Stimulated activated CD4-positive, alpha-beta T cell treated with anti-CD3 and anti-CD28 coated beads, Interleukin-12 subunit alpha, Interleukin-12 subunit beta, amount 100 ng/mL, for 48 hours (primary cell): ENCODE measurements around the gene PINLYP.
A peak's percentile ranks its signal among the peaks of the same experiment; 100 is the strongest.
"Not testable (repeated sequence)": the region's sequence is repeated elsewhere in the genome, so short reads cannot be mapped to it uniquely, and the experiment has no call there.

Experiments used
- DNase-seq, 3 donors: peaks; one replicate each; pipeline ENCODE4 v3.0.0-alpha.2; 2020; ENCODE audit warnings: low read depth in 2 of 3, low spot score in 1 of 3

The PINLYP gene

DNA sequence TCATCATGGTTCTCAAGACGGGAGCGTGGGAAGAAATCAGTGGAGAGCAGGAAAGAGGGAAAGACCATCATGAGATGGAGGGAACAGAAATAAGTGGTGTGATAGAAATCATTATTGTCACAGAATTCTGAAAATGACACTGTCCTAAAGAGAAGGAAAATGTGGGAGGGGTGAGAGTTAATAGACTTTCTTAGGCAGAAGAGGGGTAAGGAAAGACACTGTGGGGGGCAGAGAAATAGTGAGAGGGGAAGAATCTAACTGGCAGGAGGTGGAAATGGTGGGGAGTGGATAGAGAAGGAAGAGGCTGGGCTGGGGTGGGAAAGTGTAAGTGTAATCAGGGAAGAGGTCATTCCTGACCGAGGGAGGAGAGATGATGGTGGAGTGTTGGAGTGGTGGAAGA lies 3.2 kb downstream of the PINLYP start:
- no peak for DNase-seq

DNA sequence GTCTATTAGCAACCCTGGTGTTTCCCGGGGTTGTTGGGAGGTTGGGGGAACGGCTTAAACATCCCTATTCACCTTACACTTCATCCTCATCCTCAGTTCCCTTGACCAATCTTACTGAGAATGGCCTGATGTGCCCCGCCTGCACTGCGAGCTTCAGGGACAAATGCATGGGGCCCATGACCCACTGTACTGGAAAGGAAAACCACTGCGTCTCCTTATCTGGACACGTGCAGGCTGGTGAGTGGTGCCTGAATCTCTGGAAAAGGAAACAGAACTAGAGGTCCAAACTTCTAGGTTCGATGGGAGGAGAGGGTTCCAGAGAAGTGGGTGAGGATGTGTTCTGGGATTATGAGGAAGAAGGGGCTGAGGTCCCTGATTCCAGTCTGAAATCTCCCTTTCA lies 5.9 kb downstream of the PINLYP start:
- no peak for DNase-seq

GRCh38 chr19:43582495-43582894 lies 6.9 kb downstream of the PINLYP start:
- no peak for DNase-seq

DNA sequence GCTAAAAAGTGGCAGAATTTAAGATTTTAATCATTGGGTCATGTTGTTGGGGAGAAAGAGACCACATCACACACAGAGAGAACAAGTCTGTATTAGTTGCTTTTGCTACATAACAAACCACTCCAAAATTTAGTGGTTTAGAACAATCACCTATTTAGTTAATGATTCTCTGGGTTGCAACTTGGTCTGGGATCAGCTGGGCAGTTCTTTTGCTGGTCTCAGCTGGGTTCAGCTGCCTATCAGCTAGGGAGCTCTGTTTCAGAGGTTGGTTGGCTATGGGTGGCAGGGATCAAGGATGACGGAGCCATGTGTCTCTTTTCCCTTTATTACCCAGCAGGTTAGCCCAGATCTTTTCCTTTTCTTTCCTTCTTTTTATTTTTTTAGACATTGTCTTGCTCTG lies 8.9 kb downstream of the PINLYP start:
- no peak for DNase-seq

GRCh38 chr19:43586346-43586745 lies 10.7 kb downstream of the PINLYP start:
- DNase-seq, result no peak

- not testable (repeated sequence) for DNase-seq
These were observed 11.4 kb downstream of the PINLYP start for GRCh38 chr19:43587029-43587428.

DNA sequence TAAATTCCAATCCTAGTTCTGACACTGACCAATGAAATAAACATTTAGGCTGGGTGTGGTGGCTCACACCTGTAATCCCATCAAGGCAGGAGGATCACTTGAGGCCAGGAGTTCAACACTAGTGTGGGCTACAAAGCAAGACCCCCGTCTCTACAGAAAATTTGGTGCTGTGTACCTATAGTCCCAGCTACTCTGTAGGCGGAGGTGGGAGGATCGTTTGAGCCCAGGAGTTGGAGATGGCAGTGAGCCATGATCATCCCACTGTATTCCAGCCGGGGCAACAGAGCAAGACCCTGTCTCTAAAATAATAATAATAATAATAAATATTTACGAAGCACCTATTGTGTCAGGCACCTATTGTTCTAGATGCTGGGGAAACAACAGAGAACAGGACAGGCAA lies 13.7 kb downstream of the PINLYP start:
- DNase-seq, result no peak

GRCh38 chr19:43589678-43590077 lies 14.1 kb downstream of the PINLYP start:
- DNase-seq, result no peak

GRCh38 chr19:43591904-43592772 lies 16.5 kb downstream of the PINLYP start:
- DNase-seq, result no peak

DNA sequence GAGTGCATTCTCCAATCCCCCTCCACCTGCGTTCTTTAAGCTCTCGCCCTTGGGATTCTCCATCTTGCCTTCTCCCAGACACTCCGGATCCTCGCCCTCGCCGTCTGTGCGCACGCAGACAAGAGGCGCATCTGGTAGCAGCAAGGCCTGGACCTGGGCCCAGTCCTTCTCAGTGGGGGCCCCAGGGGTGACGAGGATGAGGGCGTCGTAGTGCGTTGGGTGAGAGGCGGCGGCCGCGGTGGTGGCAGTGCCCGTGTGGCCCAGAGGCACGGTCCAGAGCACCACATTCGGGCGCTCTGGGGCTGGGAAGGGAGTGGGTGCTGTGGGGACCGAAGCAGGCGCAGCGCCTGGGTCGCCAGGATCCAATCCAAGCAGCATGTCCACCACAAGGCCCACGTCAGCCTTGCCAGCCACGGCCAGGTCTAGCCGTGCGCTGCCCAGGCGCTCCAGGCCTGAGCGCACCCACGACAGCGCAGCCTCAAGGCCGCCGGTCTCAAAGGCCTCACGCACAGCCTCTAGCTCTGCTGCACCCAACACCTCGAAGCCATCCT lies 17.3 kb downstream of the PINLYP start:
- no peak for DNase-seq

GRCh38 chr19:43594081-43594697 lies 18.6 kb downstream of the PINLYP start:
- DNase-seq, result no peak

- peak; percentile 51 to 61 (median 57) for DNase-seq
These were observed 19.4 kb downstream of the PINLYP start for GRCh38 chr19:43594710-43595604.

GRCh38 chr19:43595605-43595998 lies 20.0 kb downstream of the PINLYP start:
- DNase-seq, result no peak

GRCh38 chr19:43595999-43596841 lies 20.6 kb downstream of the PINLYP start, which contains the start of the genes IRGQ and ZNF576:
Gene IRGQ (minus strand): TSS chr19:43596134. CDS start chr19:43595338, 796 bp downstream.
Gene ZNF576 (plus strand): TSS chr19:43596595. CDS start chr19:43597109, 514 bp downstream.
- DNase-seq, result peak; percentile 100

DNA sequence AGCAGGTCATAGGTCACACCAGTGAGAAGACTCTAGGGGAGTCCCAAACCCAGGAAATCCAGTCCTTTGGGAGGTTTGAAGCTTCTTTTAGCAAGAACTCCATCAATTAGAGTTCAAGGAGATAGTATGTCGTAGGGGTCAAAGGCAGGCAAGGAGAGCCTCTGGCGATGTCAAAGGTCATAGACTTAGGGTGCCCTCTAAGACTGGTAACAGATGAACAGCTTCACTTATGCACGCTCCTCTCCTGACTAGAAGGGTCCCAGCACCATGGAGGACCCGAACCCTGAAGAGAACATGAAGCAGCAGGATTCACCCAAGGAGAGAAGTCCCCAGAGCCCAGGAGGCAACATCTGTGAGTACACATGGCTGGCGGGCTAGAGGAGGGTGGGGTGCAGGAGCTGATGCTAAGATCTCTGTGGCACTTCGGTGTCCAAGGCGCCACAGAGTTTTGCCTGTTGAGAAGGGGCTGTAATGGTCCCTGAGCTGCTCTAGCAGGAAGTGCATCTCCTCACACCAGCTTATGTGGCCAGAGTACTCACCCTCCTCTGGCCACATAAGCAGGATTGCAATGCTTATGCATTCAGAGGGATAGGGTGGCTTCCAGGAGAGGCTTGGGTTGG lies 21.4 kb downstream of the PINLYP start:
- DNase-seq, result no peak

DNA sequence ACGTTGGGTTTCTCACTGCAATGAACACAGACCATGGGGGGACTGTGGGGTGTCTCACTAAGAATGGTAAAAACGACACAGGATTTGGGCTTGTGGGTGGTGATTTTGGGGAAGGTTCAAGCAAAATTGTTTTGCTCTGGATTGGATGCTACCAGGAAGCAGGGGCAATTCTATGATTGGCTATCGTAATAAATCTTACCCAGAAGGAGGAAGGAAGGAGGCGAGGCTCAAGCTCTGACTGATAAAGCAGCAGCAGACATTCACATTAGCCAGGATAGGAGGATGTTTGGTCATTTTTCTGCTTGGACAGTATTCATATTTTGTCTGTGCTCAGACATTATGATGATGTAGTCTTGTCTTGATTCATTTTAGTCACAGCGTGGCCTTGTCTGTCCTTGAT lies 22.3 kb downstream of the PINLYP start:
- DNase-seq, result no peak

DNA sequence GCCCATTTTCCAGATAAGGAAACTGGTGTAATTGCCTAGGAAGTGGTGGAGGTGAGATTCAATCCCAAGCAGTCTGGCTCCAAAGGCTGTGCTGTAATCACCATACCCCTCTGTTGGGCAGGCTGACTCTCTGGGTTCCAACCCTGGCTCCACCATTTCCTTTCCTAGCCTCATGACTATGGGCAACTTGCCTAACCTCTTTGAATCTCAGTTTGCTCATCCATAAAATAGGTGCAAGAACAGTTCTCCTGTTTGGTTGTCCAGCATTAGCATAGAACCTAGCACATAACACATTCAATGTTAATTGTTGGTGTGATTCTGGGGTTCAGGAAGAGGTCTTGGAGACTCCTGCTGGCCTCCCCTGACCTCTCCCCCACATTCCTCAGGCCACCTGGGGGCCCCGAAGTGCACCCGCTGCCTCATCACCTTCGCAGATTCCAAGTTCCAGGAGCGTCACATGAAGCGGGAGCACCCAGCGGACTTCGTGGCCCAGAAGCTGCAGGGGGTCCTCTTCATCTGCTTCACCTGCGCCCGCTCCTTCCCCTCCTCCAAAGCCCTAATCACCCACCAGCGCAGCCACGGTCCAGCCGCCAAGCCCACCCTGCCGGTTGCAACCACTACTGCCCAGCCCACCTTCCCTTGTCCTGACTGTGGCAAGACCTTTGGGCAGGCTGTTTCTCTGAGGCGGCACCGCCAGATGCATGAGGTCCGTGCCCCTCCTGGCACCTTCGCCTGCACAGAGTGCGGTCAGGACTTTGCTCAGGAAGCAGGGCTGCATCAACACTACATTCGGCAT lies 23.0 kb downstream of the PINLYP start:
- no peak for DNase-seq

GRCh38 chr19:43599635-43600295 lies 24.2 kb downstream of the PINLYP start:
- DNase-seq, result no peak
